Measurements from ENCODE around the gene STX4.

STX4 gene

GRCh38 chr16:30995927-30996323 lies 37.4 kb upstream of the STX4 start:
- H3K4me3 ChIP-seq (ENCODE audit: low read length): no peak overlapping the region
- TF ChIP-seq CTCF (conservative IDR thresholded peaks at IDR 0.05; ENCODE audit: low read depth, low read length): no peak
- no peak for DNase-seq (ENCODE audit: low read depth)

- TF ChIP-seq CTCF (conservative IDR thresholded peaks at IDR 0.05; ENCODE audit: low read depth, low read length): no peak
- DNase-seq (ENCODE audit: low read depth): no peak
- peak overlapping the region; percentile 51 for H3K4me3 ChIP-seq (ENCODE audit: low read length)
Observed at GRCh38 chr16:30996324-30996984, 36.9 kb upstream of the STX4 start.

- no peak for TF ChIP-seq CTCF (conservative IDR thresholded peaks at IDR 0.05; ENCODE audit: low read depth, low read length)
- DNase-seq (ENCODE audit: low read depth): no peak
- peak overlapping the region; percentile 51 for H3K4me3 ChIP-seq (ENCODE audit: low read length)
Observed at GRCh38 chr16:30996985-30997724, 36.2 kb upstream of the STX4 start.

- DNase-seq (ENCODE audit: low read depth): peak; percentile 26
- peak overlapping the region; percentile 51 for H3K4me3 ChIP-seq (ENCODE audit: low read length)
- no peak for TF ChIP-seq CTCF (conservative IDR thresholded peaks at IDR 0.05; ENCODE audit: low read depth, low read length)
Observed at GRCh38 chr16:30997725-30998711, 35.3 kb upstream of the STX4 start.

- TF ChIP-seq CTCF (conservative IDR thresholded peaks at IDR 0.05; ENCODE audit: low read depth, low read length): no peak
- H3K4me3 ChIP-seq (ENCODE audit: low read length): no peak overlapping the region
- no peak for DNase-seq (ENCODE audit: low read depth)
Observed at GRCh38 chr16:30998852-30999761, 34.3 kb upstream of the STX4 start.

- TF ChIP-seq CTCF (conservative IDR thresholded peaks at IDR 0.05; ENCODE audit: low read depth, low read length): no peak
- no peak for DNase-seq (ENCODE audit: low read depth)
- H3K4me3 ChIP-seq (ENCODE audit: low read length): no peak overlapping the region
Observed at GRCh38 chr16:31000671-31001382, 32.5 kb upstream of the STX4 start.
